Fibroblast of skin of right biceps (primary cell): ENCODE measurements around the gene TMEM247.

Experiments used
- DNase-seq: peaks from one replicate; pipeline ENCODE4 v3.0.0-alpha.2; 2013

The TMEM247 gene

GRCh38 chr2:46479265-46479664, at the start of gene TMEM247:
TSS of gene TMEM247 (plus strand) at chr2:46479565.
- DNase-seq, result no peak

- no peak for DNase-seq
These were observed 49.0 kb upstream of the TMEM247 start for GRCh38 chr2:46430413-46430812.

GRCh38 chr2:46430992-46431391, 48.4 kb upstream of the TMEM247 start:
- DNase-seq, result no peak

- peak; percentile 17 for DNase-seq
These were observed 47.7 kb upstream of the TMEM247 start for GRCh38 chr2:46431481-46432235.

- DNase-seq, result peak; percentile 21
These were observed 44.5 kb upstream of the TMEM247 start for GRCh38 chr2:46434851-46435273.

GRCh38 chr2:46435353-46435752, 44.0 kb upstream of the TMEM247 start:
- DNase-seq, result no peak

GRCh38 chr2:46435796-46436360, 43.5 kb upstream of the TMEM247 start:
- peak; percentile 5 for DNase-seq

- no peak for DNase-seq
These were observed 42.6 kb upstream of the TMEM247 start for GRCh38 chr2:46436800-46437199.

- no peak for DNase-seq
These were observed 41.3 kb upstream of the TMEM247 start for GRCh38 chr2:46438102-46438501.

GRCh38 chr2:46438794-46439193, 40.6 kb upstream of the TMEM247 start:
- DNase-seq, result no peak

GRCh38 chr2:46439582-46439981, 39.8 kb upstream of the TMEM247 start:
- no peak for DNase-seq

GRCh38 chr2:46441838-46442712, 37.3 kb upstream of the TMEM247 start:
- DNase-seq, result no peak

- no peak for DNase-seq
These were observed 34.6 kb upstream of the TMEM247 start for GRCh38 chr2:46444732-46445131.

- DNase-seq, result peak; percentile 34
These were observed 33.8 kb upstream of the TMEM247 start for GRCh38 chr2:46445556-46445955.

GRCh38 chr2:46446871-46447568, 32.3 kb upstream of the TMEM247 start:
- DNase-seq, result no peak

- DNase-seq, result no peak
These were observed 31.7 kb upstream of the TMEM247 start for GRCh38 chr2:46447649-46448048.

- no peak for DNase-seq
These were observed 31.3 kb upstream of the TMEM247 start for GRCh38 chr2:46448111-46448510.

- DNase-seq, result peak; percentile 30
These were observed 30.7 kb upstream of the TMEM247 start for GRCh38 chr2:46448641-46449040.

- DNase-seq, result no peak
These were observed 29.7 kb upstream of the TMEM247 start for GRCh38 chr2:46449700-46450099.

- DNase-seq, result no peak
These were observed 28.1 kb upstream of the TMEM247 start for GRCh38 chr2:46451131-46451711.

GRCh38 chr2:46456789-46457188, 22.6 kb upstream of the TMEM247 start:
- no peak for DNase-seq

- DNase-seq, result no peak
These were observed 20.4 kb upstream of the TMEM247 start for GRCh38 chr2:46458763-46459500.
